ENCODE data around the gene NAA40.

Gene NAA40

GRCh38 chr11:63986932-63987513 lies 48.2 kb downstream of the NAA40 start:
- no peak for DNase-seq (ENCODE audit: low spot score)

GRCh38 chr11:63991558-63991957 lies 52.8 kb downstream of the NAA40 start:
- no peak for DNase-seq (ENCODE audit: low spot score)

- DNase-seq (ENCODE audit: low spot score), result no peak
Observed at GRCh38 chr11:63993100-63993499, 54.3 kb downstream of the NAA40 start.

DNA sequence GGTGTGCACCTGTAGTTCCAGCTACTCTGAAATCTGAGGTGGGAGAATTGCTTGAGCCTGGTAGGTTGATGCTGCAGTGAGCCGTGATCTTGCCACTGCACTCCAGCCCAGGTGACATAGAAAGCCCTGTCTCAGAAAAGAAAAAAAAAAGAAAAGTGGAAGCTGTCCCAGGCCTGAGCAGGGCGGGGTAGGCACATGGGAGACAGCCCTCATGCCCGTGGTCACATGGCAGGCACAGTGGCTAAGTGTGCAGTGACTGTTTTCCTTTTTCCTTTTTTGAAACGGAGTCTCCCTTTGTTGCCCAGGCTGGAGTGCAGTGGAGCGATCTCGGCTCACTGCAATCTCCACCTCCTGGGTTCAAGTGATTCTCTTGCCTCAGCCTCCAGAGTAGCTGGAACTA lies 55.2 kb downstream of the NAA40 start:
- no peak for DNase-seq (ENCODE audit: low spot score)

GRCh38 chr11:63996512-63996911 lies 57.7 kb downstream of the NAA40 start:
- no peak for DNase-seq (ENCODE audit: low spot score)

DNA sequence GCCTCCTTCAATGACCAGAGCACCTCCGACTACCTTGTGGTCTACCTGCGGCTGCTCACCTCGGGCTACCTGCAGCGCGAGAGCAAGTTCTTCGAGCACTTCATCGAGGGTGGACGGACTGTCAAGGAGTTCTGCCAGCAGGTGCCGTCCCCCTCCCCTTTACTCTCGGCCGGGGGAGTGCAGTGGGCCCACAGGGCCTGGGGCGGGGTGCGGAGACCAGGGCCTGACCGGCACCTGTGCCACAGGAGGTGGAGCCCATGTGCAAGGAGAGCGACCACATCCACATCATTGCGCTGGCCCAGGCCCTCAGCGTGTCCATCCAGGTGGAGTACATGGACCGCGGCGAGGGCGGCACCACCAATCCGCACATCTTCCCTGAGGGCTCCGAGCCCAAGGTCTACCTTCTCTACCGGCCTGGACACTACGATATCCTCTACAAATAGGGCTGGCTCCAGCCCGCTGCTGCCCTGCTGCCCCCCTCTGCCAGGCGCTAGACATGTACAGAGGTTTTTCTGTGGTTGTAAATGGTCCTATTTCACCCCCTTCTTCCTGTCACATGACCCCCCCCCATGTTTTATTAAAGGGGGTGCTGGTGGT lies 58.4 kb downstream of the NAA40 start:
- no peak for DNase-seq (ENCODE audit: low spot score)

DNA sequence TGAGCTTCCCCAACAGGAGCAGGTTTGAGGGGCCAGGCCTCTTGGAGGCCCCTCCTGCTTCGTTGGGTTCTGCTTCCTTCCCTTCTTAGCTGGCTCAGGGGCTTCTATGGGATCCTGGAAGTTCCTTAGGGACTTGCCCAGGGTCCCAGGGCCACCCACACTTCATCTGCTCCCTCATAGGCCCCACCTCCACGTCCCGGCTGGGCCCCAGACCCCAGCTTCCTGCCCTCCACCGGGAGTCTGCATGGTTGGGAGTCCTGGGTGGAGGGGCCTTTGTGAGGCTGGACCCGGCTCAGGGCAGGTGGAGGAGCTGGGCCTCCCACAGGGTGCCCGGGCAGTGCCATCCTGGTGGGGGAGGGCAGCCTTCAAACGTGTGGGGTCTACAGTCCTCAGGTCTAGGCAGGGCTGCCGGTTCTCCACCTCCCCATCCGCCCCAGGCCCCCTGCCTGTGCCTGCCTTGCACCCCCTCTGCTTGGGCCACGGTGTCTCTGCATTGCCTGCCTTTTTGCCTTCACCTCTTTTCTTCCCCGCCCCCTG lies 59.1 kb downstream of the NAA40 start:
- DNase-seq (ENCODE audit: low spot score), result no peak

DNA sequence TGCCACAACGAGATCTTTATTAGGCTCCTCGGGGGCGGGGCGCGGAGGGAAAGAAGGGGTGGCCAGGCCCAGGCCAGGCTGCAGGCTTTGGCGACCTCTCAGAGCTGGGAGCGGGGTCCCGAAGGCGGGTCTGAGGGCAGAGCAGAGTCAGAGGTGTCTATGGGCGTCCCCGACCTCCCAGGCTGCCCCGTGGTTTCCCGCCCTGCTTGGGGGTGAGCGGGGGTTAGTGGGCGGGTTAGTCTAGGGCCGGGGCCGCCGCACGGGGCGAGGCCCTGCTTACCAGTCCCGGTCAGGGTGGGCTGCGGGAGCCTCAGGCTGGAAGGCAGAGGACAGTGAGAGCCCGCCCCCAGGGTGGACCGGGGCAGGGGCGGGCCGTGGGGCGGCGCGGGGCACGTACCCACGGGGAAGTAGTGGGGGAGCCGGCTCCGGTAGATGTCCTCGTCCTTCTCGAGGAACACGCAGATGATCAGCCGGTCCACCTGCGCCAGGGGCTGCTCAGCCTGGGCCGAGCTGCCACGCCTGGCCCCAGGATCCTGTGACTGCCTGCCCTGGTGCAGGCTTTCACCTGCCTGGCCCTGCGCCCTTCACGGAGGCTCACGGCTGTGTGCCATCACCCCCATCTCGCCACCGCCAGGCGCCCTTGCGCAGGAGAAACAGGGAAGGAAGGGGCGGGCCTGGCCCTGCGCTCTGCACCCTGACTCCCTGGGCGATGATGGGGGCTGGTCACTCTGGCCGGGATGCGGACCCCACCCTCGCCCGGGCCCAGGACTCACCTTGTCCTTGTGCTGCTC lies 60.0 kb downstream of the NAA40 start:
- no peak for DNase-seq (ENCODE audit: low spot score)

DNA sequence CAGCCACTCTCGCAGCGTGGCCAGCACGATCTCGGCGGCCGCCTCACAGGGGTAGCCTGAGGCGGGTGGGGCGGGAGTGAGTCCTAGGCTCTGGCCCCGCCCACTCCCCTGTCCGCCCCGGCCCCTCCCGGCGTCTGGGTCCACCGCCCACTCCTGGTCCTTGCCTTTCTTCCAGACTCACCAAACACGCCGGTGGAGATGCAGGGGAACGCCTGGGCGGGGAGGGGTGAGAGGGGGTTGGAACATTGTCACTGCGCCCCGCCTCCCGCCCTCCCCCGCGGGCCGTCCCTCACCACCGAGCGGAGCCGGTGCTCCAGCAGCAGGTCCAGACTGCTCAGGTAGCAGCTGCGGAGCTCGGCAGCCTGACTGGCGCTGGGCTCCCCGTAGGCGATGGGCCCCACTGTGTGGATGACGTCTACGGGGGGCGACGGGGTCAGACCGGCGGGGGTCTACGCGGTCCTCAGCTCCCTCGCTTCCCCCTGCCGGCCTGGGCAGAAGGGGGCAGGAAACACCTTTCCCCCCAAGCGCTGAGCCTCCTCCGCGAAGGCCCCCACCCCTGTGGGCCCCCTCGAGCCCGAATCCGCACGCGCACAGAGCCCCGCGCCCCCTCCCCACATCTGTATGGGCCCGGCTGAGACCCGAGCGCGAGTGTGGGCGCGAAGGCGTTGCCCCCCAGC lies 60.7 kb downstream of the NAA40 start:
- peak; percentile 33 for DNase-seq (ENCODE audit: low spot score)

GRCh38 chr11:64000026-64000739 lies 61.4 kb downstream of the NAA40 start:
- peak; percentile 72 for DNase-seq (ENCODE audit: low spot score)

DNA sequence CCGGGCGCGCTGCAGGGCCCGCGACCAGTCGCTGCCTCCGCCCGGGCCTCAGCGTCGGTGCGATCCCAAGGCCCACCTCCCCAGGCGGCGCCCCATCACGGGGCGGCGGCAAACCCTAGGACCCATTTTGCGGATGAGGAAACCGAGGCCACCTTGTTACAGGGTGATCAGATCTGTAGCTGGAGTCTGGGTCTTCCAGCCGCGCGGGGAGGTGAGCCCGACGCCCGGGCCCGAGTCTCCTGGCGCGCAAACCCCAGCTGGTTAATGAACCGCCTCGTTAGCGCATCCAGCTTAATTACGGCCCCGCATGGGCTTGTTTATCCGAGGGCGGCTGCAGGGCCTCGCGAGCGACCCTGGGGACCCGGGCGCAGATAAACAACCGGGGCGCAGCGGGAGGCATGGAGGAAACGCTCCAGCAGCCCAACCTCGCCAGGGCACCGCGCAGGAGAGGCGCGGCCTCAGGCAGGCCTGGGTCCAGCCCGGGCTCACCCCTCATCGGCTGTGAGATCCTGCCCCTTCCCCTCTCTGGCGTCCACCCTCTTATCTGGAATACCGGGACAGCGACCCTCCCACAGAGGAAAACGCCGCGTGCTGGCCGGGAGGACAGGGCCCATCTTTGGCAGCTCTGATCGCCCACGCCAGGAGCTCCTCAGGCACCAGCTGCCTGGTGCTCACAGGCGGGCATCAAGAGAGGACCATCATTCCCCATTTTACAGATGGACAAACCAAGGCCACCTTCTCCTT lies 62.1 kb downstream of the NAA40 start:
- no peak for DNase-seq (ENCODE audit: low spot score)

- no peak for DNase-seq (ENCODE audit: low spot score)
Observed at GRCh38 chr11:64001484-64002420, 63.0 kb downstream of the NAA40 start.

GRCh38 chr11:64003807-64004589 lies 65.2 kb downstream of the NAA40 start:
- no peak for DNase-seq (ENCODE audit: low spot score)

GRCh38 chr11:64004590-64004984 lies 65.8 kb downstream of the NAA40 start:
- DNase-seq (ENCODE audit: low spot score), result no peak

GRCh38 chr11:64005691-64006090 lies 66.9 kb downstream of the NAA40 start:
- no peak for DNase-seq (ENCODE audit: low spot score)

DNA sequence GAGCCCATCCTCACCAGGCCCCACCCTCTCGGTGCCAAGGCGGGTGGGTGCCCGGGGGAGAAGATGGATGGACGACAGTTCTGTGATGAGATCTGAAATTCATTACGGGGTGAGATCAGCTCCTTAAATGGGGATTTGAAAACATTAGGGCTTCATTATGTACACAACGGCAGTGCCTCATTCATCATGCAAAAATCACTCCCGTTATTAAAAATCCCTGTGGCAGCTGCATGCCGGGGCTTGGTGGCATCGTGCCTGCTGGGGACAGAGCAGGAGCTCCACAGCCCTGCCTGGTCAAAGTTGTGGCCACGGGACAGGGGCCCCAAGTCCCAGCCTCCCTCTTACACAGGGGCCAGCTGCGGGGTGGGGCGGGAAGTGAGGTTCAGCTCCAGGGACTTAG lies 67.6 kb downstream of the NAA40 start:
- no peak for DNase-seq (ENCODE audit: low spot score)
